Mononuclear cell (primary cell): ENCODE measurements around the gene MKRN2OS. TPM values are rescaled to one million over a fixed set of nuclear protein-coding genes. Genes with fewer than 3 reads are reported as not detected.

Source experiments
- H3K27me3 ChIP-seq: 2 replicates; pipeline ENCODE4 v1.6.0; 2011; ENCODE audit warnings: low read length, control low read depth; ENCODE audit not compliant: insufficient read depth
- H3K4me1 ChIP-seq: 2 replicates; pipeline ENCODE4 v1.5.1; 2011; ENCODE audit warnings: mild to moderate bottlenecking, low read length, control low read depth; ENCODE audit not compliant: insufficient read depth
- H3K4me3 ChIP-seq: 2 replicates; pipeline ENCODE4 v1.5.1; 2011; ENCODE audit warnings: mild to moderate bottlenecking, low read length, moderate library complexity
- H3K9me3 ChIP-seq: 2 replicates; pipeline ENCODE4 v1.5.1; 2011; ENCODE audit warnings: low read depth, mild to moderate bottlenecking, control low read depth, low read length
- total RNA-seq: library from RNA; depleted of rRNA; stranded (reverse); fragments of >200 nt; gene quantifications from one replicate; pipeline ENCODE4 v1.2.3, GENCODE V29; 2012

MKRN2OS gene
- total RNA-seq, 1 donor: not detected

GRCh38 chr3:12577379-12577778, 32.1 kb upstream of the MKRN2OS start:
- no peaks in the 10 kb centered on the region for H3K9me3 ChIP-seq
- no peaks in the 10 kb centered on the region for H3K4me1 ChIP-seq
- no peak overlapping the region for H3K4me3 ChIP-seq
- no peaks in the 10 kb centered on the region for H3K27me3 ChIP-seq

GRCh38 chr3:12574661-12575060, 29.4 kb upstream of the MKRN2OS start:
- H3K27me3 ChIP-seq: no peaks in the 10 kb centered on the region
- no peaks in the 10 kb centered on the region for H3K9me3 ChIP-seq
- no peaks in the 10 kb centered on the region for H3K4me1 ChIP-seq
- H3K4me3 ChIP-seq: no peak overlapping the region

DNA sequence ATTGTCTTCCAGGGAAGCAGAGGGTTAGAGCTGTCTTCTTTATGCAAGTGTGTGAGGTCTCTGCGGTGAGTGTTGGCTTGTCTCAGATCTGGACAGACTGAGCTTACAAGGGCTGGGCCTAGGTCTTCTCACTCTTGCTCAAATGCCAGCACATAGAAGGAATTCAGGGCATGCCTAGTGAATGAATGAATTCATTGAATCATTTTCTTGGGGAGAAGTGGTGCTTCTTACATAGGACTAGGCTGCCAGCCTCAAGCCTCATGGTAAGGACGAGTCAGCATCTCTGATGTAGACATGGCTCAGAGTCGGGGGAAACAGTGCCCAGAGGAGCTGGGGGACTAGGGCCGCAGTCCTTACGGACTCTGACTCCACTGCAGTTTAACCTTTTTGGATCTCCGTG, 28.8 kb upstream of the MKRN2OS start:
- H3K27me3 ChIP-seq: no peaks in the 10 kb centered on the region
- no peaks in the 10 kb centered on the region for H3K4me1 ChIP-seq
- H3K4me3 ChIP-seq: no peak overlapping the region
- no peaks in the 10 kb centered on the region for H3K9me3 ChIP-seq

- Histone ChIP-seq H3K9me3 (no peaks in the 10 kb centered on the region), H3K27me3 (no peaks in the 10 kb centered on the region), H3K4me3 (no peak overlapping the region), H3K4me1 (no peaks in the 10 kb centered on the region)
Measured at GRCh38 chr3:12571986-12572385, 26.7 kb upstream of the MKRN2OS start.

DNA sequence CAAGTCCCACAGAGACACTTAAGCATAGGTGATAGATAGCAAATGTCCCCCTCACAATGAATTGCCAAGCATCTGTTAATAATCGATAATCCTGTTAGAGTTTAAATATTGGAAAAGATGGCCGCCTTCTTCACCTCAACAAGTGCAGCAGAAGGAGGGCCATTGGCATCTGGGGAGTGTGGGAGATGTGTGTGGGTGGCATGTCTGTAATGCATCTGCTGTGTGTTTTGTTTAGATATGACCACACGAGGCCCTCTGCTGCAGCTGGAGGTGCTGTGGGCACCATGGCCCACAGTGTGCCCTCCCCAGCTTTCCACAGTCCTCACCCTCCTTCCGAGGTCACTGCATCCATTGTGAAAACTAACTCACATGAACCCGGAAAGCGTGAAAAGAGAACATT, 24.5 kb upstream of the MKRN2OS start:
- H3K27me3 ChIP-seq: no peaks in the 10 kb centered on the region
- peaks cover 8% of the 10 kb centered on the region for H3K9me3 ChIP-seq
- H3K4me1 ChIP-seq: no peaks in the 10 kb centered on the region
- H3K4me3 ChIP-seq: no peak overlapping the region

GRCh38 chr3:12568747-12569146, 23.4 kb upstream of the MKRN2OS start:
- Histone ChIP-seq H3K4me3 (no peak overlapping the region), H3K4me1 (no peaks in the 10 kb centered on the region), H3K27me3 (no peaks in the 10 kb centered on the region), H3K9me3 (peaks cover 8% of the 10 kb centered on the region)

- H3K9me3 ChIP-seq: peaks cover 8% of the 10 kb centered on the region
- peaks cover 2% of the 10 kb centered on the region for H3K4me1 ChIP-seq
- no peaks in the 10 kb centered on the region for H3K27me3 ChIP-seq
- H3K4me3 ChIP-seq: no peak overlapping the region
Measured at GRCh38 chr3:12566976-12567375, 21.7 kb upstream of the MKRN2OS start.

- Histone ChIP-seq H3K4me3 (no peak overlapping the region), H3K4me1 (peaks cover 33% of the 10 kb centered on the region), H3K9me3 (peaks cover 8% of the 10 kb centered on the region), H3K27me3 (no peaks in the 10 kb centered on the region)
Measured at GRCh38 chr3:12562451-12562850, 17.2 kb upstream of the MKRN2OS start.

- H3K4me1 ChIP-seq: peaks cover 35% of the 10 kb centered on the region
- H3K9me3 ChIP-seq: peaks cover 4% of the 10 kb centered on the region
- no peaks in the 10 kb centered on the region for H3K27me3 ChIP-seq
Measured at GRCh38 chr3:12561397-12561796, 16.1 kb upstream of the MKRN2OS start.

DNA sequence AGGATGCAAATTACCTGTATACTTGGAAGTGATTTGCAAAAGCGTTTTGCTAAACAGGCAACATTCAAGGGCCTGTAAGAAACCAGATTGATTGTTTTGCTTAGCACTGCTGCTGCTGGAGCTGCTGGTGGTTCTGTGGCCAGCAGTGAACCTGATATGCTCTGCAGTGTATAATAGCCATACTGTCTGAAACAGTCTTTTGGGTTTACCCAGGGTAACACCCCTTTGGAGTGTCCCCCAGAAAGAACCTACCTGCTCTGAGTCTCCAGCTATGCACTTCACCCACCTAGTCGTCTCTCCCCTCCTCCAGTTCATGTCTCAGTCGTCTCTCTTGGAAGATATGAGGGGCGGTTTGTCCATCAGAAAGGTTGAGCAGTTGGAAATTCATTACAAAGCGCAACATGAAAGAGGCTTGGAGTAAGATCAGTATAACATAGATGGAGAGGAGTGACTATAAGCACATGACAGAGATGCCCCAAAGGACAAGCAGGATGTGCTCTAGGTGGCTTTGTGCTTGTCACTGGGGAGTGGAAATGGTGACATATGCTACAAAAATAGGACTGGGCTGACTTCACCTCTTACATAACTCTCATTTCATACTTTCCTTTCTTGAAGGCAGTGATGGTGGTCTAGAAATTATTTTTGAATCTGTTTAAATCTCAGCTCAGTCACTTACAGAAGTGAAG, 15.3 kb upstream of the MKRN2OS start:
- H3K4me1 ChIP-seq: peaks cover 42% of the 10 kb centered on the region
- no peaks in the 10 kb centered on the region for H3K9me3 ChIP-seq
- no peak overlapping the region for H3K4me3 ChIP-seq
- H3K27me3 ChIP-seq: peaks cover 1% of the 10 kb centered on the region

More at GRCh38 chr3:12561397-12561796, 16.1 kb upstream of the MKRN2OS start:
- no peak overlapping the region for H3K4me3 ChIP-seq

DNA sequence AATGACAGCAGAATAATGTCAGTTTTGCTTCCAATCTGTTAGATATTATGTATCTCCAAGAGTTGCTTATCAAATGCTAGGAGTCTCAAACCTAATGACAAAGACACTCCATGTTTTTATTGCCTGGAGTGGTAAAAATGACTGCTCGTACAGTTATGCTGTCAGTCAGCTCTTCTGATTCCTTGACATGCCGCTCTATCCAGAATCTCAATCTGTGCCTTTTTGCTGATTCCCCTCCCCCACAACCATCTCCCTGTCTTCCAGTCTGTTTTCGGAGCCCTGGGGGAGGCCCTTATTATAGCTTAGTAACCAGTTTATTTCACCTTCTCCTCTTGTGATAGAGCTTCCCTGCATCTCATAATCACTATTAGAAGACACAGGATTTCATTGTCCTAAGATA, 14.2 kb upstream of the MKRN2OS start:
- H3K9me3 ChIP-seq: no peaks in the 10 kb centered on the region
- H3K4me3 ChIP-seq: no peak overlapping the region
- peaks cover 43% of the 10 kb centered on the region for H3K4me1 ChIP-seq
- H3K27me3 ChIP-seq: peaks cover 4% of the 10 kb centered on the region

GRCh38 chr3:12558706-12559105, 13.4 kb upstream of the MKRN2OS start:
- peaks cover 50% of the 10 kb centered on the region for H3K4me1 ChIP-seq
- no peak overlapping the region for H3K4me3 ChIP-seq
- peaks cover 12% of the 10 kb centered on the region for H3K27me3 ChIP-seq
- no peaks in the 10 kb centered on the region for H3K9me3 ChIP-seq

GRCh38 chr3:12557473-12558100, 12.3 kb upstream of the MKRN2OS start:
- Histone ChIP-seq H3K27me3 (peaks cover 21% of the 10 kb centered on the region), H3K4me3 (peak overlapping the region; percentile 64), H3K4me1 (peaks cover 52% of the 10 kb centered on the region), H3K9me3 (no peaks in the 10 kb centered on the region)

GRCh38 chr3:12556690-12557472, 11.6 kb upstream of the MKRN2OS start, which contains the start of gene MKRN2:
MKRN2 (plus strand) TSS chr3:12557087; CDS start chr3:12557151, 64 bp downstream.
- H3K27me3 ChIP-seq: peaks cover 21% of the 10 kb centered on the region
- H3K4me1 ChIP-seq: peaks cover 49% of the 10 kb centered on the region
- peak within 1 kb of the TSS; percentile 64 for H3K4me3 ChIP-seq
- H3K9me3 ChIP-seq: no peaks in the 10 kb centered on the region

DNA sequence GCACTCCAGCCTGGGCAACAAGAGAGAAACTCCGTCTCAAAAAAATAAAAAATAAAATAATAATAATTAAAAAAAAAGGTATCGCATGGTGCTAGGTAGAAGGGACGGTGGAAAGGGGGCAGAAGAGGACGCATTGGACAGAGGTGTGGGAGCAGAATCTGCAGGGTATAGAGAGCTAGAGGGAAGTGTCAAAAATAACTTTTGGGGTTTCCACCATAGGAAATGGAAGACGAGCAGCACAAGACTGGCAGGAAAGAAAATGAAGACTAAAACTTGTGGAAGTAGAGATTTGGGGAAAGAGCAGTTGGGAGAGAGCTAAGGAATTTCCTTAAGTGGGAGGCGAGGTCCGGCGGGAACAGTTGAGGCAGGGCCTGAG, 11.0 kb upstream of the MKRN2OS start:
- Histone ChIP-seq H3K9me3 (no peaks in the 10 kb centered on the region), H3K4me3 (peak overlapping the region; percentile 64), H3K27me3 (peaks cover 21% of the 10 kb centered on the region), H3K4me1 (peaks cover 46% of the 10 kb centered on the region)
